T-helper 2 cell treated with Interferon-gamma antibody and Interleukin-4, amounts not matched to agents 5 μg/mL and 100 μg/mL, for 36 hours (primary cell): ENCODE results near the gene LDAF1.

Experiments used
- DNase-seq: peaks from one replicate; pipeline ENCODE4 v3.0.0; 2021; ENCODE audit warnings: low spot score
- H3K27ac Mint-ChIP-seq: one replicate; pipeline ENCODE4 v1.8.0; 2021; ENCODE audit warnings: mild to moderate bottlenecking, mixed read lengths
- H3K27me3 Mint-ChIP-seq: one replicate; pipeline ENCODE4 v1.8.0; 2021; ENCODE audit warnings: low read depth, mixed read lengths
- H3K36me3 Mint-ChIP-seq: one replicate; pipeline ENCODE4 v1.8.0; 2021; ENCODE audit warnings: low read depth, mixed read lengths
- H3K4me1 Mint-ChIP-seq: one replicate; pipeline ENCODE4 v1.8.0; 2021; ENCODE audit warnings: low read depth, mixed read lengths
- H3K4me3 Mint-ChIP-seq: one replicate; pipeline ENCODE4 v1.8.0; 2022; ENCODE audit warnings: mild to moderate bottlenecking, moderate library complexity, mixed read lengths
- H3K9me3 Mint-ChIP-seq: one replicate; pipeline ENCODE4 v1.8.0; 2021; ENCODE audit warnings: mixed read lengths

LDAF1 gene

GRCh38 chr16:21222495-21223337 is 64.2 kb downstream of the LDAF1 start:
- DNase-seq, result no peak
- peaks cover 3% of the 10 kb centered on the region for H3K4me1 Mint-ChIP-seq
- no peaks in the 10 kb centered on the region for H3K36me3 Mint-ChIP-seq
- no peak overlapping the region for H3K4me3 Mint-ChIP-seq
- H3K9me3 Mint-ChIP-seq, result no peaks in the 10 kb centered on the region
- peaks cover 41% of the 10 kb centered on the region for H3K27me3 Mint-ChIP-seq
- H3K27ac Mint-ChIP-seq, result no peak overlapping the region

- peaks cover 51% of the 10 kb centered on the region for H3K27me3 Mint-ChIP-seq
- no peaks in the 10 kb centered on the region for H3K36me3 Mint-ChIP-seq
- DNase-seq, result no peak
- no peaks in the 10 kb centered on the region for H3K9me3 Mint-ChIP-seq
- H3K4me3 Mint-ChIP-seq, result no peak overlapping the region
- H3K4me1 Mint-ChIP-seq, result peaks cover 3% of the 10 kb centered on the region
- no peak overlapping the region for H3K27ac Mint-ChIP-seq
Observed at GRCh38 chr16:21223787-21224186, 65.3 kb downstream of the LDAF1 start.

DNA sequence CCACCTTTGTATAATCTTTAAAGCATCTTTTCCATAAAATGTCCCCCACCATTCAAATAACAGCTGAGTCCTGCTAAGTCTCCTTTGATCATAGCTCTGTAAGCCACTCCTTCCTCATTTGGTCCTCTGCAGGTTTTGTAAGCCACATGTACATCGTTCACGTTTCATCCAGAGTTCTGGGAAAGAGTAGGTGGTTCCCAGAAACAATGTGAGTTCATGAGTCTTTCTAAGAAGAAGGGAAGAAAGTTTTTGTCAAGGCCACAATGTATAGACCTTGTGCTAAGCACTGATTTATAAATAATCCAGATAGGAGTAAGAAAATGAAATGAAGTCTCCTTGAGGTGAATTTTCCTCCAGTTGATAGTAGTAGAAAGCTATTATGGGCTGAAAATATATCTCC is 66.3 kb downstream of the LDAF1 start:
- H3K36me3 Mint-ChIP-seq, result no peaks in the 10 kb centered on the region
- peaks cover 60% of the 10 kb centered on the region for H3K27me3 Mint-ChIP-seq
- no peaks in the 10 kb centered on the region for H3K9me3 Mint-ChIP-seq
- no peak for DNase-seq
- H3K4me1 Mint-ChIP-seq, result peaks cover 3% of the 10 kb centered on the region
- H3K27ac Mint-ChIP-seq, result no peak overlapping the region
- H3K4me3 Mint-ChIP-seq, result no peak overlapping the region

- DNase-seq, result no peak
- peaks cover 3% of the 10 kb centered on the region for H3K4me1 Mint-ChIP-seq
- no peak overlapping the region for H3K27ac Mint-ChIP-seq
- H3K36me3 Mint-ChIP-seq, result no peaks in the 10 kb centered on the region
- peaks cover 58% of the 10 kb centered on the region for H3K27me3 Mint-ChIP-seq
- H3K9me3 Mint-ChIP-seq, result no peaks in the 10 kb centered on the region
- no peak overlapping the region for H3K4me3 Mint-ChIP-seq
Observed at GRCh38 chr16:21226749-21227148, 68.3 kb downstream of the LDAF1 start.

- Mint-ChIP-seq H3K4me3 (no peak overlapping the region), H3K36me3 (no peaks in the 10 kb centered on the region), H3K9me3 (no peaks in the 10 kb centered on the region), H3K4me1 (peaks cover 3% of the 10 kb centered on the region), H3K27ac (no peak overlapping the region), H3K27me3 (peaks cover 53% of the 10 kb centered on the region)
- no peak for DNase-seq
Observed at GRCh38 chr16:21227866-21228265, 69.4 kb downstream of the LDAF1 start.

- no peak overlapping the region for H3K27ac Mint-ChIP-seq
- peaks cover 3% of the 10 kb centered on the region for H3K4me1 Mint-ChIP-seq
- H3K9me3 Mint-ChIP-seq, result no peaks in the 10 kb centered on the region
- no peak for DNase-seq
- no peaks in the 10 kb centered on the region for H3K36me3 Mint-ChIP-seq
- H3K27me3 Mint-ChIP-seq, result peaks cover 52% of the 10 kb centered on the region
- no peak overlapping the region for H3K4me3 Mint-ChIP-seq
Observed at GRCh38 chr16:21228361-21228872, 69.9 kb downstream of the LDAF1 start.
